Stimulated activated CD4-positive, alpha-beta T cell treated with anti-CD3 and anti-CD28 coated beads, Interleukin-1b, Interleukin-23, amount 100 ng/mL, for 1 hour (primary cell): ENCODE data around the gene CPEB2.

Source experiments
- DNase-seq, 2 donors: peaks; one replicate each; pipeline ENCODE4 v3.0.0-alpha.2; 2020; ENCODE audit warnings: low read depth in 2 of 2

Gene CPEB2

DNA sequence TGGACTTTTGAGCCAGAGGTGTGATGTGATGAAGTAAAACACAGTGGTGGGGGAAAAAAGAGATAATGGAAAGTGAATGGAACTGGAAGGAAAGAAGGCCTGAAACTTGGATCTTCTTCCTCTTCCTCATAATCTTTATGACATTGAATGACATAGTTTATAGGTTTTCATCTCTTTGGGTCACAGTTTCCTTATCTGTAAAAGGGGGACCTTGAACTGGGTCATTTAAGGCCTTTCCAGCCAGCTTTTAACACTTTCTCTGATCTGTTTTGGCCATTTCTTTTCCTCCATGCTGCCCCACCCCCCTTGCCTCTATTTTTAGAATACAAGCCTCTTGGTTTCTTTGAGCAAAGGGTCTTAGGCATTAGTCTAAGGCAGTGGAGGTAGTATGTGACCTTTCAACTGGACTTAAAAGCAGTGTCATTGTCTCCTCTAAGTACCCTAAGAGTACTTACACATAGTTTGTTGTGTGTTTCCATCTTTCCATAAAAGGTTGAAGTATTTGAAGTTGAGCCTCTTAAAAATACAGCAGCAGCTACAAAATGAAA is 7.8 kb downstream of the CPEB2 start:
- DNase-seq, result no peak

DNA sequence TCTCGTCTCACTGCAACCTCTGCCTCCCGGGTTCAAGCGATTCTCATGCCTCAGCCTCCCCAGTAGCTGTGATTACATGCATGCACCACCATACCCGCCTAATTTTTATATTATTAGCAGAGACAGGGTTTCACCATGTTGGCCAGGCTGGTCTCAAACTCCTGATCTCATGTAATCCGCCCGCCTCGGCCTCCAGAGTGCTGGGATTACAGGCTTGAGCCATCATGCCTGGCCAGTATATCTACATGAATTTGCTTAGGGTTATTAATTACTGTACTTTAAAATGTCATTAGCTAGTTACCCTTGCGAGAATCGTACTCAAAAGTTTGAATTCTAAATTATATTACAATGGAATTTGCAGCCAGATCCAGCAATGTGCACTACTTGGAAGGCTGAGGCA is 8.9 kb downstream of the CPEB2 start:
- no peak for DNase-seq

GRCh38 chr4:15012017-15012788 is 9.9 kb downstream of the CPEB2 start:
- no peak for DNase-seq

- no peak for DNase-seq
Observed at GRCh38 chr4:15013585-15013984, 11.3 kb downstream of the CPEB2 start.

- DNase-seq, result no peak
Observed at GRCh38 chr4:15015170-15015569, 12.9 kb downstream of the CPEB2 start.

- no peak for DNase-seq
Observed at GRCh38 chr4:15018361-15018760, 16.1 kb downstream of the CPEB2 start.

DNA sequence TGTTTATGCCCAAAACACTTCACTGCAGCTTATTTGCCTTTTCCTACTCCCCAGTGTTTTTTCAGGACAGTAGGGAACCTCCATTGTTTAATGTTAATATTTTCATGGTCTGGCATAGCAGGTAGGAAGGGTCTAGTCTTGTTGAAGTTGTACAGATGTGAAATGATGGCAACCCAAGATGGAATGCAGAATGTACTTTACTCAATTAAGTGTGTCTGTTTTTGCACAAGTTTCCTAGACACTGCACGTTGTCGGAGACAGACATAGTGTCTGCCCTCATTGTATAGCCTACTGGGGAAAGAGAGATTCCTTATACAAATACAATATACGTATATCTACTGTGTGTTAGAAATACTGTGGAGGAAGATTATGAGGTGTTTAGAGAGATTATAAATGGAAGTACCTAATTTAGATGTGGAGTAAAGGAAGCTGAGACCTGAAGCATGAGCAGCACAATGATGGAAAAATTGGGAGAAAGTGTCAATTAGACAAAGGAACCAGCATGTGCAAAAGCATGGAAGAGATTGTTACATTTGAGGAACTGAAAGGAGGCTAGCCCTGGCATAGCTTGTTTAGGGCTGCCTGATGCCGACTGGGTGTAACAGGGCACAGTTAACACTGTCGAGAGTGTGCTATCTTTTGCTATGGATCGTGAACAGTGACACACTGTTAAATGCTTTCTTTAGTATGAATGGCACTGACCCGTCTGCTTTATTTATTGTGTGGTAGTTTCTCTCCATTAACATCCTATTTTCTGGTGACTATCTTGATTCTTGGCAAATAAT is 18.4 kb downstream of the CPEB2 start:
- DNase-seq, result no peak

GRCh38 chr4:15021311-15021710 is 19.0 kb downstream of the CPEB2 start:
- no peak for DNase-seq

DNA sequence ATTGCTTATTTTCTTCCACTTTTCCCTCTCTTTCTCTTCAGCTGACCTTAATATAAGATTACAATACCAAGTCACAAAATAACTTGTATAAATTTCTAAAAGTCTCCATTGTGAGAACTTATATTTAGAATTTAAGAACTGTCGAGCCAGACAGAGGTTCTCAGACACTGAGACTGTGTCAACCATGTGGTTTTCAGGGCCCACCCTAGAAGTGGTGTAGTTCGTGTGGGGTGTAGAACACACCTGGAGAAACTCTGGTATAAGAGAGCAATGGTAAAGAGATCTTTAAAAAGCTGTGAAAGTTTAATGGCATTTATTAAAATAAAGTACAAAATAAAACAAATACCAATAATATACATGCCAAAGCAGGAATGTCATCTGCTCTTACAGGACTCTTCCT is 19.7 kb downstream of the CPEB2 start:
- DNase-seq, result no peak

DNA sequence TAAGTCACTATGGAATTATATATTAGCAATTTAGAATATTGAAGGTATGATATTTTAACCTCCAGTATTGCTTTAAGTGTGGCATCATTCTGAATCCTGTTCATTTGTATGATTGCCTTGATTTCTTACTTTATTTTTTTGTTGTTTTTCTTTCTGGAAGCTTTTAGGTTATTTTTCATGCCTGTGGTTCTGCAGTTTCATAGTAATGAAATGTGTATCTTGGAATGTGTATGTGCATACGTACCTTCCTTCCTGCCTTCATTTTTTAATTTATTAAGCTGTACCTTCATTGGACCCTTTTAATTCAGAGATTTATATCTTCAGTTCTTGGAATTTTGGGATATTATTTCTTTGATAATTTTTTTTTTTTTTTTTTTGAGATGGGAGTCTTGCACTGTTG is 22.1 kb downstream of the CPEB2 start:
- no peak for DNase-seq

DNA sequence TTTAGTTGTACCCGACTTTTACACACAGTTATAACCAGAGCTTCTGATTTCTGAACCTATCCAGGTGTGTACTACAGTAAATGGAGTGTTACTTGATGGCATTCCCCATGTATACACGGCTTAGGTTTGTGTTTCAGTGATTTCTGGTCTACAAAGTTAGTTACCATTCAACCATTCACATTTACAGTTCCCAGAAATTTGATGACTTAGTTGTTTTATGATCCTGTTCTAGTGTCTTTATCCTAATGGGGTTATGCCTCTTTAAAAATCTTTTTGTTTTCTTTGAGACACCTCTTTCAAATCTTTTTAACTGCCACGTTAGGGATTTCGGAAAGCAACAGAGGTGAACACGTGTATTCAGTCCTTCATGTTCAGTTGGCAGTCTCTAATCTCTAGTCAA is 23.4 kb downstream of the CPEB2 start:
- DNase-seq, result no peak

DNA sequence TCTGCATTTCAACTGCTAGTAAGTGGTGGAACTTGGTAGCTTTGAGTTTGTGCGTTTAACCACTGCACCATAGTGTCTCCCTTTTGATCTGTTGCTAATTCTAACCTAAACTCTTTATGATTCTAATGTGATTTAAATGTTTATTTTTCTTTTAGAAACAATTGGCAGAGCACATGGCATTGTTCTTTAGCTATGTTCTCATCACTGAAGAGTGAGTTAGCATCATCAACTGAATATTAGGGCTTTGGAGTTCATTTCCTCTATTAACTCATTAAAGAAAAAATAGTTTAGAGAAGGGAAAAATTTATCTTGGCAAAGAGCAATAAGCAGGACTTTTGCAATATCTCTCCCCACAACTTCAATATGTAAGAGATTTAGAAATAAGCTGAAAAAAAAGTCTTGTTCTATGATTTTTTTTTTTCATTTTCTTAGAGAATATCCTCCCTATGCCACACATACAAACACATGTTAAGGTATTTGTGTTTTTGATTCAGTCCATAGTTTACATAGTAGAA is 25.7 kb downstream of the CPEB2 start:
- no peak for DNase-seq

DNA sequence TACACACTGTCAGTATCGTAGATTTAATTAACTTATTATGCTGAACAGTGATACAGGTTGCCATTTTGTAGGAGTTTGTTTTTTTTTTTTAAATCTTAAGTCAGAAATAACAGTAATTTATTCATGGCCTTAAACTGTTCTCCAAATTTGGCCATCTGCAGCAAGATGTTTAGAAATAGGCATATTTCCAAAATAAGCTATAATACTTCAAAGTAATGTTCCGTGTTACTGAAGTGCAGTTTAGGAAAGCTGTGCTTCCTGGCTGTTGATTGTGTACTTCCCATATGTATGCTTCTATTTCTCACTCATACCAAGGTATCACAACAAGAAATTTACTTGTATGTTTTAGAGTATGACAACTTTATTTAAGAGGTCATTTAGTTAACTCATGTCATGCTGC is 28.9 kb downstream of the CPEB2 start:
- no peak for DNase-seq

DNA sequence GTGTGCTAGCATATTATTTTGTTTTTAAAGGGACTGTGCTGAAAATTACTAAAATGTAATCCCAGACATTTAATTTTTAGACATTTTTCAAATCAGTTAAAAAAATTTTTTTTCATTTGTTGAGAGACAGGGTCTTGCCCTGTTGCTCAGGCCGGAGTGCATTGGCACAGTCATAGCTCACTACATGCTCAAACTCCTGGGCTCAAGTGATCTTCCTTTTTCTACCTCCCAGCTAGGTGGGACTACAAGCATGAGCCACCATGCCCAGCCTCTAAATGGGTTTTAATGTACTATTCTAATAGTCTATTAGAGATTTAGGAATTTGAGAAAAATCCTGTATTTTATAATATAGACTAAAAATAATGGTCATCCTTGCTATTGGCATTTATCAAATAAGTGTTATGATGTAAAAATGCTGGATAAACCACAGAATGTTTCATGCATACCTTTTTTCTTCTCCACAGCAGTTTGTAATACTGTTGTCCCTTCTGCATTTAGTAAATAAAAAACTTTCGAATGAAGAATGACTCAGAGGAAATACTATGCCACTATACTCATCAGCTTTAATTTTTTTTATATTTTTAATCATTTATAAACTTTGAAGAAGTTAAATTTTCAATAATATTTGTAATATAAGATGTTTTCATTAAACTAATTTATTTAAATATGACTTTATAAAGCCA is 29.9 kb downstream of the CPEB2 start:
- no peak for DNase-seq

DNA sequence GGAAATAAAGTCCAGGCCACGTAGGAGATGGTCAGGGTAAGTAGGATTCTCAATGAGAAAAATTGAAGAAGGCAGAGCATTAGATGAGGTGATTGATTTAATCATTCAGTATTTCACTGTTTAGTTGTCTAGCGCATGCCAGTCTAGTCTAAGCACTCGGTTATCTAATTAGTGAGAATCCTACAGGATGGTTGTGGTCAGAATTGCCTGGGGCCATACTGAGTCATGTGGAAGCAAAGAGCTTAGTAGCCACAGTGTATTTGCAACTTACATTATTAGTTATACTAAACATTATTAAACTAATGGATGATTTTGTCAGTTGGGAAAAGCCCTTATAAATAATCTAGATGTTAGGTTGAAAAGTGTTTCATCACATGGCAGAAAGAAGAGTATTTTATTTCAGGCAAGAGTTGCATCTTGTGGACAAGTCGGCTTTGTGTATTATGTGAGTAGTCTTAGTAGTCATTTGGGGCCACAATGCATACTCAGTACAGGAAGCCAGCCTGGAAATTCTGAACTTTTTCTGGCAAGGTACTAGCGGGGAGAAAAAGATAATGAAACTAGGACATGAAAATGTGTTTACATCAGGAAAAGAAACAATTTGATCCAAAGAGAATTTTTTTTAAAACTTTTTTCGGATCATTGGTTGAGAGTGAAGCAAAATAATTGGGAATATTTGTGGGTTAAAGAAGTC is 31.9 kb downstream of the CPEB2 start:
- no peak for DNase-seq

DNA sequence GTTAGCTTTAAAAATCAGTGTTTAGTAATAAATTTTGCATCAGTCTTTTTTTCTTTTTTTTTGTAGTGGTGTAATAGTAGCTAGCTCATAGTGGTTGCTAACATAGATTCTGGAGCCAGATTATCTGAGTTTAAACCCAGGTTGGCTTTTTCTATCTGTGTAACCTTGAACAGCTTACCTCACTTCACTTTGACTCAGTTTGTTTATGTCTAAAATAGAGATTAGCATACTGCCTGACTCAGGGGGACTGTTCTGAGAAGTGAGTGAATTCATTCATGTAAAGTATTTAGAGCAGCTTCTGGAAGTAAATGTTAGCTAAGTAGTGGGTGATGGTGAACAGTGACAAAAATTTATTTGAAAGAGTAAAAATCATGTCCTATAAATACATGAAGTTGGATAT is 32.9 kb downstream of the CPEB2 start:
- no peak for DNase-seq

DNA sequence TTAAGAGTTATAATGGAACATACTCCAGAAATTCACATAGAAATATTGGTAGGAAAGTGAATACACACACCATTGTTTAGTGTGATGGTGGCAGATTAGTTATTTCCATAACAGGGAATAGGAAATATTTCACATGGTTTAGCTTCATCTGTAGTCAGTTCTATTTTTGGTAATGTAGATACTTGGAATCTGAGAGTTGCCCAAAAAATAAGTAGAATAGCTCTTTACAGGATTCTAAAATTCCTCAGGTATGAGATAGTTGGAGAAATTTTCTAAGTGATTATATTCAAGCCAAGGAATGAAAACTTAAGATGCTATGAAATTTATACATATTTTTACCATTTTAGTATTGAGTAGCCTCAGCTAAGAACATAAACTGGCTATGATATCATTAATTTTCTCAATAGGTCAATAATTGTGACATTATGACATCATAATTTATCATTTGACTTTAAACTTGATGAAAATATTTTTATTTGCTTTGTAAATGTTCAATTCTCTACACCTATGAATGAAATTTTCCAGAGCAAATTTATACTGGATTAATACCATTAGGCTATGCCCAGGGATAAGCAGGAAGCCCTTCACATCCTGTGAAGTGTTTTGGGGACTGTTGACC is 35.8 kb downstream of the CPEB2 start:
- DNase-seq, result no peak

DNA sequence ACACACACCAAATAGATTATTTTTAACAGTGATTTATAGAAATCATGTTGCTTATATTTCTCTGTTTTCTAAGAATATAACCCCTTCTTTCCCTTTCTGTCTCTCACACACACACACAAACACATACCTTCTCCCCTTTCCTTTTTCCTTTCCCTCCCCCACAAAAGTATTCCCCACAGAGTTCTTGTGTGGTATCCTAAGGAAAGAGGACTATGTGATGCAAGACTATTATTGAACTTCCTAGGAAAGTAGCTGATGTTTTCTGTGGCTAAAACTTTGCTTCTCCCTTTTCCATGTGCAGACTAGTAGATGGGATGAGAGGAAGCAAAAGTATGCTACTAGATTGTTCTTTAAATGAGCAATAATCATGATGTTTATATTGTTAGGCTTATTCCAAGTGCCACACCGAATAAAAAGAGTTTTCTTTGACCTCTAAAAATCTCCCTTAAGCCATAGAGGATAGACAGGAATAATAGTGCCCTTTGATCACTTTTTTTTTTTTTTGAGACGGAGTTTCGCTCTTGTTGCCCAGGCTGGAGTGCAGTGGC is 38.7 kb downstream of the CPEB2 start:
- DNase-seq, result no peak

GRCh38 chr4:15042529-15043167 is 40.4 kb downstream of the CPEB2 start:
- DNase-seq, result no peak

- no peak for DNase-seq
Observed at GRCh38 chr4:15043226-15043625, 40.9 kb downstream of the CPEB2 start.
